ENCODE measurements around the gene SPTAN1.
A peak's percentile ranks its signal among the peaks of the same experiment; 100 is the strongest.

The SPTAN1 gene

DNA sequence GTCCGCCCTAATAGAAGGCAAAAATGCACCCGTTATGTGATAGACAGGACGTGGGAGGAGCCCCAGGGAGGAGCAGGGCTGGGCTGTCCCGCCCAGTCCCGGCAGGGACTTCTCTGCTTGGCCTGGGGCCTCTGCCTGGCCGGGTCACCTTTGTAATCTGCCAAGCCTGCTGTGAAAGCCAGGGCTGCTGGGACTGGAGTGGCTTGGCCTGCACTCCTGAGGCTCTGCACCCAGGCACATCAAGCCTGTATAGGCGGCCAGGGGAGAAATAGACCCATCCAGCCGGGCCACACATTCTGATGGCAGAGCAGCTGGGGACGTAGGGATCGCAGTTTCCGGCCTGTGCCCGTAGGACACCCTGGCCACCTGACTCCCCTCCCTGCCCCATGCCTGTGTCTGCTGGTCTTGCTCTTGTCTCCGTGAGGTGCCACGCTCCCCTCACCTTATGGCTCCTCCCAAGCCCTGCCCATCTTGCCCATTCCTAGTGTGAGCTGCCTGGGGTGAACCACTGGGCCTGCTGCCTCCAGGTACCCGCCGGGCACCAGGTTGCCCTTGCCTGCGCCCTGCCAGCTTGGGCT, 76.2 kb downstream of the SPTAN1 start:
- no peaks in the 10 kb centered on the region for H3K4me1 ChIP-seq (ENCODE audit: control insufficient read depth in 1 of 2, insufficient read depth in 2 of 2, low read length in 2 of 2)

DNA sequence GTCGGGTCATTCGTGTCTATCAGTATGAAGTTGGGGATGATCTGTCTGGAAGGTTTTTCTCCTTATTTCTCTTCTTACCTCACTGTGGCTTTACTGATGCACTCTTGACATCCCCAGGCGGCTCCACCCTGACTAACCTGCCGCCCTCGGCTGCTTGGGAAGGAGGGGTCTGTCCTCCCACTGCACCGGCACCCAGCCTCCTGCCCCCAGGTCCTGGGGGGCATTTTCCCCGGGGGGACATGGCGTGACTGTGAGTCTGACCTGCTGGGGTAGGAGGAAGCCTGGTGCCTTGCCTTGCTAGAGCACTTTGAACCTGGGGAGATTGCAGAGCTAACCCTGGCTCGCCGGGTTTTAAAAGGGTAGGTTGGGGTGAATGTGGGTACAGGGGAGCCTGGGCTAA, 76.7 kb downstream of the SPTAN1 start:
- no peak overlapping the region for H2BK12ac ChIP-seq (ENCODE audit: low read length)
- no peak overlapping the region for H3K4ac ChIP-seq (ENCODE audit: low read depth, low read length)
- peaks cover 90 to 92% of the 10 kb centered on the region in 2 experiments for H3K36me3 ChIP-seq (ENCODE audit: control insufficient read depth in 1 of 2, insufficient read depth in 2 of 2, low read length in 2 of 2)
- H3K27me3 ChIP-seq (ENCODE audit: insufficient read depth, low read length) = no peaks in the 10 kb centered on the region
- no peak overlapping the region for H3K23ac ChIP-seq (ENCODE audit: low read length)
- H3K79me2 ChIP-seq (ENCODE audit: control insufficient read depth, insufficient read depth, low read length, poor library complexity) = no peaks in the 10 kb centered on the region
- no peaks in the 10 kb centered on the region for H3K9me3 ChIP-seq (ENCODE audit: insufficient read depth, low read depth, low read length)
- no peak overlapping the region for H4K8ac ChIP-seq (ENCODE audit: low read depth, low read length)
- H3K27ac ChIP-seq (ENCODE audit: low read depth, low read length) = no peak overlapping the region
- DNase-seq = no peak
- WGBS (ENCODE audit: extremely low coverage, insufficient coverage, insufficient read length) = no CpG with 5 or more reads among the region's 10 CpGs
- no peaks in the 10 kb centered on the region for H3K79me1 ChIP-seq (ENCODE audit: low read length)
- no peak overlapping the region for H3K18ac ChIP-seq (ENCODE audit: low read length)
- H3K14ac ChIP-seq (ENCODE audit: low read length) = no peak overlapping the region
- no peak overlapping the region for H2AFZ ChIP-seq (ENCODE audit: insufficient read depth, low read length, poor library complexity)
- H4K91ac ChIP-seq (ENCODE audit: low read depth, low read length) = no peak overlapping the region
- H4K12ac ChIP-seq (ENCODE audit: low read depth, low read length) = peak overlapping the region; percentile 46
- no peak overlapping the region for H2BK120ac ChIP-seq (ENCODE audit: insufficient read depth, low read length, poor library complexity)
- no peak overlapping the region for H3K9ac ChIP-seq (ENCODE audit: low read length)
- H3K4me1 ChIP-seq (ENCODE audit: control insufficient read depth in 1 of 2, insufficient read depth in 2 of 2, low read length in 2 of 2) = no peaks in the 10 kb centered on the region
- no peak overlapping the region for H2AK5ac ChIP-seq (ENCODE audit: low read length)
- H3K4me2 ChIP-seq (ENCODE audit: low read length) = no peak overlapping the region
- H3K4me3 ChIP-seq (ENCODE audit: low read depth, low read length) = no peak overlapping the region
- H2BK5ac ChIP-seq (ENCODE audit: low read depth, low read length, poor library complexity) = no peak overlapping the region

More for the DNA sequence above, 76.2 kb downstream of the SPTAN1 start:
- Histone ChIP-seq H3K14ac (ENCODE audit: low read length) (no peak overlapping the region), H3K27me3 (ENCODE audit: insufficient read depth, low read length) (no peaks in the 10 kb centered on the region), H3K79me2 (ENCODE audit: control insufficient read depth, insufficient read depth, low read length, poor library complexity) (no peaks in the 10 kb centered on the region), H2AFZ (ENCODE audit: insufficient read depth, low read length, poor library complexity) (no peak overlapping the region), H3K9ac (ENCODE audit: low read length) (no peak overlapping the region), H2BK12ac (ENCODE audit: low read length) (no peak overlapping the region), H3K4me3 (ENCODE audit: low read depth, low read length) (no peak overlapping the region), H3K27ac (ENCODE audit: low read depth, low read length) (no peak overlapping the region), H3K4ac (ENCODE audit: low read depth, low read length) (no peak overlapping the region), H3K79me1 (ENCODE audit: low read length) (no peaks in the 10 kb centered on the region), H2AK5ac (ENCODE audit: low read length) (no peak overlapping the region), H4K8ac (ENCODE audit: low read depth, low read length) (no peak overlapping the region), H3K9me3 (ENCODE audit: insufficient read depth, low read depth, low read length) (no peaks in the 10 kb centered on the region), H3K23ac (ENCODE audit: low read length) (no peak overlapping the region), H4K12ac (ENCODE audit: low read depth, low read length) (no peak overlapping the region), H2BK120ac (ENCODE audit: insufficient read depth, low read length, poor library complexity) (no peak overlapping the region), H3K36me3 (ENCODE audit: control insufficient read depth in 1 of 2, insufficient read depth in 2 of 2, low read length in 2 of 2) (peaks cover 88 to 89% of the 10 kb centered on the region in 2 experiments), H2BK5ac (ENCODE audit: low read depth, low read length, poor library complexity) (no peak overlapping the region), H4K91ac (ENCODE audit: low read depth, low read length) (no peak overlapping the region), H3K4me2 (ENCODE audit: low read length) (no peak overlapping the region), H3K18ac (ENCODE audit: low read length) (no peak overlapping the region)
- peak in 1 of 2 donors; percentile 19 for DNase-seq
- WGBS (ENCODE audit: extremely low coverage, insufficient coverage, insufficient read length) = no CpG with 5 or more reads among the region's 17 CpGs

GRCh38 chr9:128629852-128630545, 77.6 kb downstream of the SPTAN1 start:
- H3K27ac ChIP-seq (ENCODE audit: low read depth, low read length) = no peak overlapping the region
- H2AFZ ChIP-seq (ENCODE audit: insufficient read depth, low read length, poor library complexity) = no peak overlapping the region
- DNase-seq = no peak
- H2BK5ac ChIP-seq (ENCODE audit: low read depth, low read length, poor library complexity) = no peak overlapping the region
- no peak overlapping the region for H4K8ac ChIP-seq (ENCODE audit: low read depth, low read length)
- peaks cover 90 to 92% of the 10 kb centered on the region in 2 experiments for H3K36me3 ChIP-seq (ENCODE audit: control insufficient read depth in 1 of 2, insufficient read depth in 2 of 2, low read length in 2 of 2)
- no peaks in the 10 kb centered on the region for H3K9me3 ChIP-seq (ENCODE audit: insufficient read depth, low read depth, low read length)
- no peak overlapping the region for H3K23ac ChIP-seq (ENCODE audit: low read length)
- H3K14ac ChIP-seq (ENCODE audit: low read length) = no peak overlapping the region
- no peak overlapping the region for H3K4me2 ChIP-seq (ENCODE audit: low read length)
- H3K27me3 ChIP-seq (ENCODE audit: insufficient read depth, low read length) = no peaks in the 10 kb centered on the region
- H3K4me1 ChIP-seq (ENCODE audit: control insufficient read depth in 1 of 2, insufficient read depth in 2 of 2, low read length in 2 of 2) = peaks cover 3 to 4% of the 10 kb centered on the region in 2 experiments
- H2BK120ac ChIP-seq (ENCODE audit: insufficient read depth, low read length, poor library complexity) = no peak overlapping the region
- no peak overlapping the region for H2AK5ac ChIP-seq (ENCODE audit: low read length)
- peaks cover 5% of the 10 kb centered on the region for H3K79me1 ChIP-seq (ENCODE audit: low read length)
- no peak overlapping the region for H3K9ac ChIP-seq (ENCODE audit: low read length)
- no peak overlapping the region for H2BK12ac ChIP-seq (ENCODE audit: low read length)
- H3K18ac ChIP-seq (ENCODE audit: low read length) = no peak overlapping the region
- no peak overlapping the region for H4K12ac ChIP-seq (ENCODE audit: low read depth, low read length)
- H3K4me3 ChIP-seq (ENCODE audit: low read depth, low read length) = no peak overlapping the region
- no peak overlapping the region for H4K91ac ChIP-seq (ENCODE audit: low read depth, low read length)
- H3K79me2 ChIP-seq (ENCODE audit: control insufficient read depth, insufficient read depth, low read length, poor library complexity) = no peaks in the 10 kb centered on the region
- H3K4ac ChIP-seq (ENCODE audit: low read depth, low read length) = no peak overlapping the region
- no CpG with 5 or more reads among the region's 9 CpGs for WGBS (ENCODE audit: extremely low coverage, insufficient coverage, insufficient read length)

DNA sequence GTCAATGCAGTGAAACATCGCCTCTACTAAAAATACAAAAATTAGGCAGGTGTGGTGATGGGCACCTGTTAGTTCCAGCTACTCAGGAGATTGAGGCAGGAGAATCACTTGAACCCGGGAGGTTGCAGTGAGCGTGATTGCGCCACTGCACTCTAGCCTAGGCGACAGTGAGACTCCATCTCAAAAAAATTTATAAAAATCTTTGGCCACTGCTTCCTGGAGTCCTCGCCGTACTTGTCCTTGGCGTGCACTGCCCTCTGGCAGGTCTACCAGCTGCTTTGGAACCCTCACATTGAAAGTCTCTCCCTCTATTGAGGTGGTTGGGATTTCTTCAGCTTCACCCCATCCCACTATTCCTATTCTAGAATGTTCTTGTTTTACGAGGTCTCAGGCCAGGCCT, 79.2 kb downstream of the SPTAN1 start:
- Histone ChIP-seq H3K79me2 (ENCODE audit: control insufficient read depth, insufficient read depth, low read length, poor library complexity) (no peaks in the 10 kb centered on the region), H3K79me1 (ENCODE audit: low read length) (peaks cover 17% of the 10 kb centered on the region), H3K14ac (ENCODE audit: low read length) (no peak overlapping the region), H4K8ac (ENCODE audit: low read depth, low read length) (no peak overlapping the region), H3K9me3 (ENCODE audit: insufficient read depth, low read depth, low read length) (no peaks in the 10 kb centered on the region), H2BK12ac (ENCODE audit: low read length) (no peak overlapping the region), H3K27ac (ENCODE audit: low read depth, low read length) (no peak overlapping the region), H4K91ac (ENCODE audit: low read depth, low read length) (no peak overlapping the region), H3K36me3 (ENCODE audit: control insufficient read depth in 1 of 2, insufficient read depth in 2 of 2, low read length in 2 of 2) (peaks cover 74 to 76% of the 10 kb centered on the region in 2 experiments), H2BK120ac (ENCODE audit: insufficient read depth, low read length, poor library complexity) (no peak overlapping the region), H4K12ac (ENCODE audit: low read depth, low read length) (no peak overlapping the region), H3K4me1 (ENCODE audit: control insufficient read depth in 1 of 2, insufficient read depth in 2 of 2, low read length in 2 of 2) (peaks cover 14 to 17% of the 10 kb centered on the region in 2 experiments), H3K4ac (ENCODE audit: low read depth, low read length) (no peak overlapping the region), H3K27me3 (ENCODE audit: insufficient read depth, low read length) (no peaks in the 10 kb centered on the region), H2BK5ac (ENCODE audit: low read depth, low read length, poor library complexity) (no peak overlapping the region), H3K23ac (ENCODE audit: low read length) (no peak overlapping the region), H3K9ac (ENCODE audit: low read length) (no peak overlapping the region), H2AK5ac (ENCODE audit: low read length) (no peak overlapping the region), H3K4me3 (ENCODE audit: low read depth, low read length) (no peak overlapping the region), H3K4me2 (ENCODE audit: low read length) (no peak overlapping the region), H3K18ac (ENCODE audit: low read length) (no peak overlapping the region), H2AFZ (ENCODE audit: insufficient read depth, low read length, poor library complexity) (no peak overlapping the region)
- no CpG with 5 or more reads among the region's 9 CpGs for WGBS (ENCODE audit: extremely low coverage, insufficient coverage, insufficient read length)
- DNase-seq = no peak
